Endothelial cell (in vitro differentiated cells): ENCODE data around the gene RGS7. TPM values are rescaled to one million over a fixed set of nuclear protein-coding genes. Genes with fewer than 3 reads are reported as not detected.
"Not testable (repeated sequence)": the region's sequence is repeated elsewhere in the genome, so short reads cannot be mapped to it uniquely, and the experiment has no call there.

Experiments used
- DNase-seq: peaks from one replicate; pipeline ENCODE4 v3.0.0; 2021; ENCODE audit warnings: low spot score
- H3K27ac Mint-ChIP-seq: one replicate; pipeline ENCODE4 v1.8.0; 2021; ENCODE audit warnings: mixed read lengths, inconsistent platforms; ENCODE audit not compliant: unreplicated experiment
- H3K27me3 Mint-ChIP-seq: one replicate; pipeline ENCODE4 v1.8.0; 2021; ENCODE audit warnings: mild to moderate bottlenecking, moderate library complexity, mixed read lengths, inconsistent platforms; ENCODE audit not compliant: unreplicated experiment
- H3K36me3 Mint-ChIP-seq: one replicate; pipeline ENCODE4 v1.8.0; 2021; ENCODE audit warnings: mild to moderate bottlenecking, low read depth, mixed read lengths, inconsistent platforms; ENCODE audit not compliant: unreplicated experiment
- H3K4me1 Mint-ChIP-seq: one replicate; pipeline ENCODE4 v1.8.0; 2021; ENCODE audit warnings: mild to moderate bottlenecking, mixed read lengths, inconsistent platforms; ENCODE audit not compliant: unreplicated experiment
- H3K4me3 Mint-ChIP-seq: one replicate; pipeline ENCODE4 v1.8.0; 2021; ENCODE audit warnings: mild to moderate bottlenecking, mixed read lengths, inconsistent platforms; ENCODE audit not compliant: unreplicated experiment
- H3K9me3 Mint-ChIP-seq: one replicate; pipeline ENCODE4 v1.8.0; 2021; ENCODE audit warnings: mixed read lengths, inconsistent platforms; ENCODE audit not compliant: unreplicated experiment
- CTCF ChIP-seq: fragments of 200-600 bp; sonication (generic); IDR thresholded peaks from one replicate; pipeline ENCODE4 v1.5.0; 2021; ENCODE audit warnings: antibody characterized with exemption; ENCODE audit not compliant: unreplicated experiment
- total RNA-seq: library from RNA; stranded (reverse); fragmentation: NEBNext Ultra II Directional; extraction: Animal tissue kit (Norgen Biotek cat#: 25700); gene quantifications from one replicate; pipeline ENCODE4 v1.2.1, GENCODE V29; 2021; ENCODE audit not compliant: unreplicated experiment

The RGS7 gene
- total RNA-seq, 1 donor from 2014 or later = 1.4 TPM

- no peak for TF ChIP-seq CTCF
- Mint-ChIP-seq H3K4me1 (no peaks in the 10 kb centered on the region), H3K9me3 (no peaks in the 10 kb centered on the region), H3K4me3 (no peak overlapping the region), H3K36me3 (no peaks in the 10 kb centered on the region), H3K27ac (no peak overlapping the region), H3K27me3 (no peaks in the 10 kb centered on the region)
- no peak for DNase-seq
Measured at GRCh38 chr1:240739754-240740153, 617.3 kb downstream of the RGS7 start.

- no peak overlapping the region for H3K4me3 Mint-ChIP-seq
- no peak for DNase-seq
- no peak overlapping the region for H3K27ac Mint-ChIP-seq
- H3K27me3 Mint-ChIP-seq = no peaks in the 10 kb centered on the region
- H3K36me3 Mint-ChIP-seq = no peaks in the 10 kb centered on the region
- no peak for TF ChIP-seq CTCF
- no peaks in the 10 kb centered on the region for H3K4me1 Mint-ChIP-seq
- H3K9me3 Mint-ChIP-seq = no peaks in the 10 kb centered on the region
Measured at GRCh38 chr1:240739139-240739538, 617.9 kb downstream of the RGS7 start.

- H3K27ac Mint-ChIP-seq = no peak overlapping the region
- DNase-seq = no peak
- no peaks in the 10 kb centered on the region for H3K4me1 Mint-ChIP-seq
- no peak overlapping the region for H3K4me3 Mint-ChIP-seq
- no peaks in the 10 kb centered on the region for H3K36me3 Mint-ChIP-seq
- no peaks in the 10 kb centered on the region for H3K27me3 Mint-ChIP-seq
- H3K9me3 Mint-ChIP-seq = no peaks in the 10 kb centered on the region
- TF ChIP-seq CTCF = no peak
Measured at GRCh38 chr1:240737766-240738265, 619.2 kb downstream of the RGS7 start.

- Mint-ChIP-seq H3K9me3 (no peaks in the 10 kb centered on the region), H3K4me3 (no peak overlapping the region), H3K36me3 (no peaks in the 10 kb centered on the region), H3K27ac (no peak overlapping the region), H3K27me3 (no peaks in the 10 kb centered on the region), H3K4me1 (no peaks in the 10 kb centered on the region)
- no peak for TF ChIP-seq CTCF
- no peak for DNase-seq
Measured at GRCh38 chr1:240737298-240737697, 619.7 kb downstream of the RGS7 start.

GRCh38 chr1:240734705-240735104, 622.3 kb downstream of the RGS7 start:
- DNase-seq, H3K9me3 Mint-ChIP-seq, H3K4me3 Mint-ChIP-seq, H3K4me1 Mint-ChIP-seq, H3K27ac Mint-ChIP-seq, H3K36me3 Mint-ChIP-seq, H3K27me3 Mint-ChIP-seq: not testable (repeated sequence)
